Epithelial cell of esophagus (primary cell): ENCODE results near the gene COL28A1.
"Not testable (repeated sequence)": the region's sequence is repeated elsewhere in the genome, so short reads cannot be mapped to it uniquely, and the experiment has no call there.

Experiments used
- DNase-seq: peaks from one replicate; pipeline ENCODE4 v3.0.0; 2010; ENCODE audit warnings: low read depth
- H3K4me3 ChIP-seq: 2 replicates; pipeline ENCODE4 v1.5.1; 2011; ENCODE audit warnings: mild to moderate bottlenecking, low read length, control low read depth
- CTCF ChIP-seq: IDR thresholded peaks from 2 replicates; pipeline ENCODE4 v1.5.1; 2011; ENCODE audit warnings: low read depth, mild to moderate bottlenecking, low read length, control low read depth, inconsistent platforms; ENCODE audit not compliant: insufficient read depth; ENCODE audit errors: missing control alignments

The COL28A1 gene

GRCh38 chr7:7416031-7416858 lies 119.4 kb downstream of the COL28A1 start:
- H3K4me3 ChIP-seq = no peak overlapping the region
- peak; percentile 87 for DNase-seq
- no peak for TF ChIP-seq CTCF

GRCh38 chr7:7414791-7415603 lies 120.7 kb downstream of the COL28A1 start:
- no peak for DNase-seq
- H3K4me3 ChIP-seq = no peak overlapping the region
- no peak for TF ChIP-seq CTCF

GRCh38 chr7:7408001-7408770 lies 127.5 kb downstream of the COL28A1 start:
- TF ChIP-seq CTCF = no peak
- no peak overlapping the region for H3K4me3 ChIP-seq
- peak; percentile 85 for DNase-seq

DNA sequence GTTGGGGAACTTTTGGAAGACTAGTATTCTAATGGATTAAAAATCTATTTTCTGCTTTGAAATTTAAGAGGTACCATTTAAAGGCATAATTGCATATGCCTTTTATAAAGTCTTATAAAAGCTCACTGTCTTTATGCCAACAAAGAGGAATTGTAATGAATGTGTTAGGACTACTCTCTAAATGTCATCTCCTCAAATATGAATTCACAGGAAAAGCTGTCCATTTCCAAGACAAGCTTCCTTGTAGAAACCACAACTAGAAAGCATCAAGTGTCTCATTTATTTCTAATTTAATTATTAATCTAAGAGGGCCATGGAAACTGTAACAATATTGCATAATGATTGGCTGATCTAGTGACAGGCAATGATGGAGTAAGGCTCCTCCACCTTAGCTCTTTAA lies 130.2 kb downstream of the COL28A1 start:
- no peak overlapping the region for H3K4me3 ChIP-seq
- TF ChIP-seq CTCF = no peak
- no peak for DNase-seq

GRCh38 chr7:7399707-7400106 lies 136.0 kb downstream of the COL28A1 start:
- no peak for TF ChIP-seq CTCF

DNA sequence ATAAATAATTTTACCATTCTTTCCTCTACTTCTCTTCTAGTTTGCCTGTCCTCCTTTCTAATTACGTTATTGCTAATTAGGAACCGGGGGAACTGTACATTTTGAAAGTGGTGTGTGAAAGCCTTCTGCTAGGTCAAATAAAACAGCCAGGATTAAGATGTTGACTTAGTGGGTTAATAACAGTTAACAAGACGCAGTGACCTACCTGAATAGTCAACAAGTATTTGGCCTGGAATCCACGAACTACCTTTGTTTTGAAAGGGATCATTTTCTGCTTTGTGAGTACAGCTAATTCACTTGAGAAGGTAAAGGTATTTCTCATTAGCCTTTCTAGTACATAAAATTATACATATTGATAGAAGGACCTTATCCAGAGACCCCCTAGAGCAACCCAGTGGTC lies 139.9 kb downstream of the COL28A1 start:
- no peak for TF ChIP-seq CTCF
- no peak for DNase-seq
- no peak overlapping the region for H3K4me3 ChIP-seq

More at GRCh38 chr7:7399707-7400106, 136.0 kb downstream of the COL28A1 start:
- no peak for DNase-seq
- no peak overlapping the region for H3K4me3 ChIP-seq

GRCh38 chr7:7388164-7388563 lies 147.5 kb downstream of the COL28A1 start:
- H3K4me3 ChIP-seq, DNase-seq: not testable (repeated sequence)
